ENCODE measurements around the gene TM7SF3.

GRCh38 chr12:27002141-27002540, 12.0 kb downstream of the TM7SF3 start:
- TF ChIP-seq, protein P1, sequence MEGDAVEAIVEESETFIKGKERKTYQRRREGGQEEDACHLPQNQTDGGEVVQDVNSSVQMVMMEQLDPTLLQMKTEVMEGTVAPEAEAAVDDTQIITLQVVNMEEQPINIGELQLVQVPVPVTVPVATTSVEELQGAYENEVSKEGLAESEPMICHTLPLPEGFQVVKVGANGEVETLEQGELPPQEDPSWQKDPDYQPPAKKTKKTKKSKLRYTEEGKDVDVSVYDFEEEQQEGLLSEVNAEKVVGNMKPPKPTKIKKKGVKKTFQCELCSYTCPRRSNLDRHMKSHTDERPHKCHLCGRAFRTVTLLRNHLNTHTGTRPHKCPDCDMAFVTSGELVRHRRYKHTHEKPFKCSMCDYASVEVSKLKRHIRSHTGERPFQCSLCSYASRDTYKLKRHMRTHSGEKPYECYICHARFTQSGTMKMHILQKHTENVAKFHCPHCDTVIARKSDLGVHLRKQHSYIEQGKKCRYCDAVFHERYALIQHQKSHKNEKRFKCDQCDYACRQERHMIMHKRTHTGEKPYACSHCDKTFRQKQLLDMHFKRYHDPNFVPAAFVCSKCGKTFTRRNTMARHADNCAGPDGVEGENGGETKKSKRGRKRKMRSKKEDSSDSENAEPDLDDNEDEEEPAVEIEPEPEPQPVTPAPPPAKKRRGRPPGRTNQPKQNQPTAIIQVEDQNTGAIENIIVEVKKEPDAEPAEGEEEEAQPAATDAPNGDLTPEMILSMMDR (conservative IDR thresholded peaks at IDR 0.05 in 1 of 2, IDR thresholded peaks at IDR 0.05 in 1 of 2; ENCODE audit: low read depth in 1 of 2, low read length in 2 of 2) = no peak
- TF ChIP-seq EZH2 (IDR thresholded peaks at IDR 0.05; ENCODE audit: low read length, missing control alignments) = no peak

Measured in fibroblast of lung (primary cell).